GM18867 (cell line): ENCODE measurements around the gene PMEL.

Source experiments
- ATAC-seq: cut with Tn5 transposase; IDR thresholded peaks from one replicate; pipeline ENCODE4 v1.9.1; 2021; ENCODE audit warnings: mild to moderate bottlenecking, moderate library complexity; ENCODE audit not compliant: unreplicated experiment

Gene PMEL

GRCh38 chr12:55942577-55943136 is 23.2 kb downstream of the PMEL start:
- ATAC-seq = no peak

DNA sequence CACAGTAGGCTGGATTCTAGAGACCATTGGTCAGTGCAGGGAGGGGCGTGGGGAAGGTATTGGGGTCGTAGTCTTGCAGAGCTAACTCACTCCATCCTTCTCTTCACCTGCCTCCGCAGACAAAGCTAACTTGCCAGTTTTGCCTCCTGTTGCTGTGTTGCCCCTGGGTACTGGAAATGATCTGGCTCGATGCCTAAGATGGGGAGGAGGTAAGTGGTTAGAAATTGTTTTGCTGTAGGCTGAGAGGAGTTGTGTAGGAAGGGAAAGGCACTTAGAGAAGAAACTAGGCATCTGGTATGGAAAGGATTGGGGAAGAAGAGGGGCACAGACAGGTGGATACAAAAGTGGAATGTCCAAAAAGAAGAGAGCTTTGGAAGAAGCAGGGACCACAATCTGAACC is 23.8 kb downstream of the PMEL start:
- ATAC-seq = no peak

DNA sequence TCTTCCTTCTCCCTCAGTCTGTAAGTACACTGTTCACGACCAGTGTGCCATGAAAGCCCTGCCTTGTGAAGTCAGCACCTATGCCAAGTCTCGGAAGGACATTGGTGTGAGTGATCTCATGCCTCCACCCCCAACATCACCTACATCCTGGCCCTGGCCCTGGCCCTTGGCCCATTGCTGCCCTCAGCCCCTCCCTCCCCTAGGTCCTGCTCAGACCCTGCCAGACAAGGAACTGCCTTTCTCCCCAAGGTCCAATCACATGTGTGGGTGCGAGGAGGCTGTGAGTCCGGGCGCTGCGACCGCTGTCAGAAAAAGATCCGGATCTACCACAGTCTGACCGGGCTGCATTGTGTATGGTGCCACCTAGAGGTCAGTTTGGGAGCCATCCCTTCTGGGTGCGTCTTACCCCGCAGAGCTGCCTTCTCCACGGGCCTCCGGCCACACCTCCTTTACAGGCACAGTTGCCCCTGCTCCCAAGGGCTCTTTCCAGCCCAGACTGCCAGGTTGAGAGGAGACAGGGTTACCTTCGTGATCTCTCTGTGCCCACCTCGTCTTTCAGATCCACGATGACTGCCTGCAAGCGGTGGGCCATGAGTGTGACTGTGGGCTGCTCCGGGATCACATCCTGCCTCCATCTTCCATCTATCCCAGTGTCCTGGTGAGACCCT is 25.6 kb downstream of the PMEL start:
- peak; percentile 97 for ATAC-seq

DNA sequence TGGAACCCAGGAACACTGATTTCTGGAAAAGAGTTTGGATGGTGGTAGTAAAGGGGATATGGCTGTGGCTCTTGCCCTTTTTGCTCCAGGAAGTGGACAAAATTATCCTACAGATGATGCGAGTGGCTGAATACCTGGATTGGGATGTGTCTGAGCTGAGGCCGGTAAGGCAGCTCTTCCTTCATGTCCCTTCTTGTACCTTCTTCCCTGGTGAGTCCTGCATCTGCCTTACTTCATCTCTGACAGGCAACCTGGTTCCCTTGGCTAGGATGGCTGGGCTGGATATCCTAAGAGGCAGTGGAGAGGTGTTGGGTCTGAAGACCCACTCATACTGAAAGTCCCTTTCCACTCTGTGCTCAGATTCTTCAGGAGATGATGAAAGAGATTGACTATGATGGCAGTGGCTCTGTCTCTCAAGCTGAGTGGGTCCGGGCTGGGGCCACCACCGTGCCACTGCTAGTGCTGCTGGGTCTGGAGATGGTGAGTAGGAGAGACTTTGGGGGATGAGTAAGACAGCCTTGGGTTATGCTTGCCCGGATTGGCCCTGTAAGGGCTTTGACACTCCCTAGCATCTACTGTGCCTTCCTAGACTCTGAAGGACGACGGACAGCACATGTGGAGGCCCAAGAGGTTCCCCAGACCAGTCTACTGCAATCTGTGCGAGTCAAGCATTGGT is 26.9 kb downstream of the PMEL start:
- ATAC-seq = no peak

DNA sequence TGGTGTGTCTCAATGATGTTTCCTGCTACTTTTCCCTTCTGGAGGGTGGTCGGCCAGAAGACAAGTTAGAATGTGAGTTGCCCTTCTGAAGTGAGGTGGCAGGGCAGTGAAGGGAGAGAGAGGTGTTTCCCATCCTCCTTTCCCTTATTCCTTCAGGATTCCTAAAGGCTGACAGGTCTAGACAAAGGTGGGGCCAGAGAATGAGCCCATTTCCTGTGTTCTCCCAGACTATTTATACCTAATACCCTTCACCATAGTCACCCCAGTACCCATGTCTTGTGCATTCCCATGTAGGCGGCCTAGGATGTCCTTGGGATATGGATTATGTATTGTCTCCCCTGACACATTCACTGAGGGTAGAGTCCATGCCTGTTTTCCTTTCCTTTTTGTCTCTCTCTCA is 27.9 kb downstream of the PMEL start:
- ATAC-seq = no peak

- ATAC-seq = no peak
These were observed 30.1 kb downstream of the PMEL start for GRCh38 chr12:55935738-55936151.

GRCh38 chr12:55934773-55935172 is 31.1 kb downstream of the PMEL start:
- ATAC-seq = no peak

DNA sequence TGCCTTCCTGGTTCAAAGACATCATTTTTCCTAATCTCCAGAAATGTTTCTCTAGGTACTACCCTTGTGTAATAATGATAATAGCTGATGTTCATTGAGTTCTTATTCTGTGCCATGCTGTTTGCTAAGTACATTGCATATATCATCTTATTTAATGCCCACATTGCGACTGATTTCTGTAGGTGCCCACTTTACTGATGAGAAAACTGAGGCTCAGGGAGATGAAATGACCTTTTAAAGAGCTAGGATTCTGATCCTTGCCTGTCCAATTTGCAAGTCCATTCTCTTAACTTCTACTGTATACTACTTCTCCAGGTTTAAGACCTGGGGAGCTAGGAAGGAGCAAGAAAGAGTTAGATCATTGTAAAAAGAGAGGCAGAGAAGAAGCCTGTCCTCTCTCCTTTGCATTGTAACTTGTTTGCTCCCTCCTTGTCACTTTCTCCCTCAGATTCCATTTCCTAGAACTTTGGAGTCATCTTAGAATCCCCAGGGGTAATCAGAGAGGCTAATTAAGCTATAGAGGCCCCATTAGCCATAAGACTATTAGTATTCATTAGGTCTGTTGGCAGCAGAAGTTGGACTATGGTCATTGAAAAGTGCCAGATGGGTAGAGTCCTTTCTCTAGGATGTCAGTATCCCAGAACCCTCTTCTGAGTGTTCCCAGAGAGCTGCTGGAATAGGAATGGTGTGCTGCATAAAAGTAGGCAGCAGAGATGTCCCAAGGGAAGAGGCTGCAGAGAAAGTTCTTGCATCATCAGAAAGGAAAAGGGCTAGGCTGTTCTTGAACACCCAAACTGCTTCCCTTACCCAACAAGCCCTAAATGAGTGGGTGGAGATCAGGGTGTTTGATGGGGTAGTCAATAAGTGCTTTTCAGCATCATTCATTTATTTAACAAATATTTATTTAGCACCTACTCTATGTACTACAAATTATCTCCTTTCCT is 31.8 kb downstream of the PMEL start:
- no peak for ATAC-seq

- ATAC-seq = no peak
These were observed 32.6 kb downstream of the PMEL start for GRCh38 chr12:55933169-55933798.

- ATAC-seq = no peak
These were observed 33.3 kb downstream of the PMEL start for GRCh38 chr12:55932551-55932910.

- ATAC-seq = no peak
These were observed 33.9 kb downstream of the PMEL start for GRCh38 chr12:55931780-55932550.

DNA sequence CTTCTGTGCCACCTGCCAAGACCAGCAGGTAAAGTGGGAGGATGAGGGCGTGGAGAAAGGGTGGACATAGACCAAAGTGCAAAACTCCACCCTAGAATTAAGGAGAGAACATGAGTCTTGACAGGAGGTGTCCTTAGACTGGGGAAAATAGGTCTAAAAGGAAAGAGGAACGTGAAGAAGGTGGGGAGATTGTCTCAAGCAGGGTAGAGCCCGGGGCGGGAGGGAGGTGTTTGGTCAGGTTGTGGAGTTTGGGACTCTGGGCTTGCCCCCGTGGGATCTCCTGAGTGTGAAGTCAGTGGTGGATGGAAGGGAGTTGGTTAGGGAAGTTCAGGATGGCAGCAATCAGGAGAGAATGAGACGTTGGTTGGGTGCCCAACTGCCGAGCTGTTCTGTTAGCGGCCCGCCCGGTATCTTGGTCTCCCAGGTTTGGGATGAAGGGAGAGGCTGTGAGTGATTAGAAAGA is 34.5 kb downstream of the PMEL start:
- ATAC-seq = no peak

GRCh38 chr12:55930771-55931316 is 35.0 kb downstream of the PMEL start, which contains the start of gene DGKA:
Gene DGKA, plus strand, starts transcription at chr12:55931162. Its CDS starts 5,342 bp downstream, at chr12:55936504.
- no peak for ATAC-seq

DNA sequence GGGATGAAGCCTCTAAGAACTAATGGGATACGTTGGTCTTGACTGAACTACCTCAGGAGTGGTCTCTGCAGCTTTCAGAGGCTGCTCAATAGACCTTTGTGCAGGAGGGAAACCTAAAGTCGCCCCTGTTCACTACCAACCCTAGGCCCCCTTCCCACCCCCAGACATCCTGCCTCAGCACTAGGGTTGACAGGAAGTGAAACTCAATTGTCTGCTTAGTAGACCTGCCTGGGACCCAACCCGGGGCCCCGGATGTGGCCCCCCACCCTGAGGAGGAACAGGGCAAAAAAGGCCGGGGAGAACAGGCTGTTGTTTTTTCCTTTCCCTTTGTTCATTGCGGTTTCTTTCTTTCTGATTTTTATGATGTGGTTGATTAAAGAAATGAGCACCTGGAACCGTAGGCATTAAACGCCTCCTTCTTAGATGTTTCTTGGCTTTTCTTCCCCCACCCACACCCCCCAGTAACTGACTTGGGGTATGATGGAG is 36.5 kb downstream of the PMEL start:
- peak; percentile 30 for ATAC-seq

- ATAC-seq = peak; percentile 53
These were observed 38.0 kb downstream of the PMEL start, which contains the start of gene PYM1 for GRCh38 chr12:55927588-55928502. Gene PYM1, minus strand, starts transcription at chr12:55927894. Its CDS starts 133 bp downstream, at chr12:55927761.

DNA sequence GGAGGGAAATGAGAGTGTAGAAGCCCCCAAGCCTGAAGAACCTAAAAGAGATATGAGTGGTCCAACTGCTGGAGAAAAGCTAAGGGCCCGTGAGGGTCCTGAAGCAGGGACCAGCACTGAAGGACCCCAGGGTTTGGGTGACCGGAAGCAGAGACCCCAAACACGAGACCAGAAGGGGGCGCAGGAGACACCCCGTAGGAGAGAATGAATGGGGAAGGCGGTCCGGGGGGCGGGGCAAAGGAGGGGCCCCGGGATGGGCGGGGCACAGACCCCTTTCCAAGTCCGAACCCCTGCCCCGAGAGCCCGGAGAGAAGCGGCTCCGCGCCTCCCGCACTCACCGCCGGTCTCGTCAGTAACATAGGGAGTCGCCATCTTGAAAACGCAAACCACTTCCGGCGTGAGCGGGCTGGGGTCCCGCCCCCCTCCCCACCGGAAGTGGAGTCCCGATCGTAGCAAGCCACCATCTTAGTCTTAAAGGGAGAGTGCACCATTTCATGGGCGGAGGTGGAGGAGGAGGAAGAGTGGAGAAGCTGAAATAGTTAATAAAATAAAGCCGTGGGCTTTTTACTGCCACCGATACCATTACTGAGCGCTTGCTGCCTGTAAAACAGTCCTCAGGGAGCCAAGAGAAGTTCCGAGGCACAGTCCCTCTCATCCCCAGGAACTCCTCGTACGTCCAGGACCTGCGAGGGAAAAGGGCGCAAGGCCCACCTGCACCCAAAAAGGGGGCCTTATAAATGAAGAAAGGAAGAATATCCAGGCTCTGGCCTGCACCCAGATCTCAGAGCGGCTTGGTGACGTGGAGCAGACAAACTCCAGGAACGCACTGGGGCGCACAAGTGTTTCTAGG is 38.9 kb downstream of the PMEL start:
- peak; percentile 39 for ATAC-seq
